ENCODE measurements around the gene POLR1D.
A peak's percentile ranks its signal among the peaks of the same experiment; 100 is the strongest.

Gene POLR1D

GRCh38 chr13:27600711-27601110 is 21.0 kb upstream of the POLR1D start:
- 0 out of 2 replicates have a peak overlapping the region, but pooled peaks have one; percentile 14 for H3K27ac ChIP-seq
- no peak for TF ChIP-seq CTCF (conservative IDR thresholded peaks at IDR 0.05)

- H3K27ac ChIP-seq, result peak overlapping the region; percentile 14
- TF ChIP-seq CTCF (conservative IDR thresholded peaks at IDR 0.05), result no peak
These were observed 20.5 kb upstream of the POLR1D start for GRCh38 chr13:27601208-27601607.

- peak overlapping the region; percentile 14 for H3K27ac ChIP-seq
- TF ChIP-seq CTCF (conservative IDR thresholded peaks at IDR 0.05), result no peak
These were observed 19.9 kb upstream of the POLR1D start for GRCh38 chr13:27601803-27602202.

GRCh38 chr13:27605099-27605498 is 16.6 kb upstream of the POLR1D start:
- H3K27ac ChIP-seq, result peak overlapping the region; percentile 46; the same call in 1 of the 2 replicates
- no peak for TF ChIP-seq CTCF (conservative IDR thresholded peaks at IDR 0.05)

- no peak for TF ChIP-seq CTCF (conservative IDR thresholded peaks at IDR 0.05)
- peak overlapping the region; percentile 46 for H3K27ac ChIP-seq
These were observed 16.0 kb upstream of the POLR1D start for GRCh38 chr13:27605610-27606200.

- H3K27ac ChIP-seq, result peak overlapping the region; percentile 46
- no peak for TF ChIP-seq CTCF (conservative IDR thresholded peaks at IDR 0.05)
These were observed 14.6 kb upstream of the POLR1D start for GRCh38 chr13:27607125-27607524.

- no peak for TF ChIP-seq CTCF (conservative IDR thresholded peaks at IDR 0.05)
- H3K27ac ChIP-seq, result no peak overlapping the region
These were observed 8.1 kb upstream of the POLR1D start for GRCh38 chr13:27613628-27614027.

Data from VCaP (cell line).